PFSK-1 (cell line): ENCODE data around the gene ZPBP2.

ENCODE experiments used
- FOXP2 ChIP-seq: optimal IDR thresholded peaks from 2 replicates; pipeline ENCODE3; 2011; ENCODE audit warnings: borderline replicate concordance, control low read depth, inconsistent platforms; ENCODE audit not compliant: insufficient read depth; ENCODE audit errors: extremely low read length, extremely low read depth
- POLR2AphosphoS5 ChIP-seq: IDR thresholded peaks from 2 replicates; pipeline ENCODE4 v1.6.1; 2012; ENCODE audit warnings: low read depth, mild to moderate bottlenecking, control low read depth, low read length, moderate library complexity
- REST ChIP-seq, 2 experiments: IDR thresholded peaks; 2 replicates each; pipeline versions ENCODE4 v1.6.1 to v1.8.0; 2011 to 2012; ENCODE audit warnings: low read depth in 2 of 2, low read length in 2 of 2, control low read depth in 1 of 2, inconsistent platforms in 1 of 2, mild to moderate bottlenecking in 1 of 2, moderate library complexity in 1 of 2; ENCODE audit not compliant: insufficient read depth in 1 of 2
- SIN3A ChIP-seq: IDR thresholded peaks from 2 replicates; pipeline ENCODE4 v1.6.1; 2012; ENCODE audit warnings: mild to moderate bottlenecking, low read length, moderate library complexity, borderline replicate concordance; ENCODE audit not compliant: insufficient read depth
- TAF1 ChIP-seq: IDR thresholded peaks from 2 replicates; pipeline ENCODE4 v1.6.1; 2012; ENCODE audit warnings: low read length, control low read depth, borderline replicate concordance; ENCODE audit not compliant: insufficient read depth

- TF ChIP-seq TAF1, result no peak
- no peak for TF ChIP-seq FOXP2
- TF ChIP-seq REST (IDR thresholded peaks at IDR 0.05; ENCODE audit: insufficient read depth in 1 of 2, low read depth in 2 of 2, low read length in 2 of 2), result no peak
- TF ChIP-seq SIN3A, result no peak
- TF ChIP-seq POLR2AphosphoS5, result no peak
Measured at GRCh38 chr17:39889200-39889599, 21.2 kb downstream of the ZPBP2 start.
